ENCODE data around the gene BATF. TPM values are rescaled to one million over a fixed set of nuclear protein-coding genes. Genes with fewer than 3 reads are reported as not detected.
A peak's percentile ranks its signal among the peaks of the same experiment; 100 is the strongest.
"Not testable (repeated sequence)": the region's sequence is repeated elsewhere in the genome, so short reads cannot be mapped to it uniquely, and the experiment has no call there.

Gene BATF, protein sequence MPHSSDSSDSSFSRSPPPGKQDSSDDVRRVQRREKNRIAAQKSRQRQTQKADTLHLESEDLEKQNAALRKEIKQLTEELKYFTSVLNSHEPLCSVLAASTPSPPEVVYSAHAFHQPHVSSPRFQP
- polyA plus RNA-seq (2013, experiment 1 of 2): not detected
- polyA plus RNA-seq (2013, experiment 2 of 2): not detected

- Histone ChIP-seq H3K4ac (ENCODE audit: low read depth, low read length) (no peak within 1 kb of the TSS), H3K27ac (ENCODE audit: low read depth, low read length) (no peak within 1 kb of the TSS), H3K18ac (ENCODE audit: low read length) (no peak within 1 kb of the TSS), H4K5ac (ENCODE audit: low read length) (no peak within 1 kb of the TSS), H4K8ac (ENCODE audit: low read depth, low read length) (no peak within 1 kb of the TSS), H2BK120ac (ENCODE audit: low read depth, low read length) (no peak within 1 kb of the TSS), H3K56ac (ENCODE audit: low read length) (peak within 1 kb of the TSS; percentile 42), H2BK5ac (ENCODE audit: low read length) (no peak within 1 kb of the TSS), H3K27me3 (ENCODE audit: insufficient read depth, low read length, poor library complexity) (no peaks in the 10 kb centered on the region), H3K9ac (ENCODE audit: low read length) (no peak within 1 kb of the TSS), H3K79me2 (ENCODE audit: control insufficient read depth, insufficient read depth, low read length) (no peaks in the 10 kb centered on the region), H3K4me2 (ENCODE audit: low read length) (no peak within 1 kb of the TSS), H3K4me1 (ENCODE audit: control insufficient read depth, low read depth, low read length) (peaks cover 3% of the 10 kb centered on the region), H3K79me1 (ENCODE audit: low read length) (no peaks in the 10 kb centered on the region), H3K36me3 (ENCODE audit: control insufficient read depth, insufficient read depth, low read length) (no peaks in the 10 kb centered on the region), H2AK5ac (ENCODE audit: low read length) (no peak within 1 kb of the TSS), H2BK15ac (replicated peaks; ENCODE audit: low read depth) (no peak within 1 kb of the TSS), H3K23ac (ENCODE audit: low read length) (no peak within 1 kb of the TSS), H3K4me3 (ENCODE audit: low read length) (no peak within 1 kb of the TSS)
- DNase-seq: no peak
- no CpG with 5 or more reads among the region's 13 CpGs for WGBS (ENCODE audit: extremely low coverage, insufficient coverage, low lambda C conversion rate)
Observed at GRCh38 chr14:75522224-75522982, at the start of gene BATF. Gene BATF, plus strand, starts transcription at chr14:75522469. Its CDS starts 214 bp downstream, at chr14:75522683.

DNA sequence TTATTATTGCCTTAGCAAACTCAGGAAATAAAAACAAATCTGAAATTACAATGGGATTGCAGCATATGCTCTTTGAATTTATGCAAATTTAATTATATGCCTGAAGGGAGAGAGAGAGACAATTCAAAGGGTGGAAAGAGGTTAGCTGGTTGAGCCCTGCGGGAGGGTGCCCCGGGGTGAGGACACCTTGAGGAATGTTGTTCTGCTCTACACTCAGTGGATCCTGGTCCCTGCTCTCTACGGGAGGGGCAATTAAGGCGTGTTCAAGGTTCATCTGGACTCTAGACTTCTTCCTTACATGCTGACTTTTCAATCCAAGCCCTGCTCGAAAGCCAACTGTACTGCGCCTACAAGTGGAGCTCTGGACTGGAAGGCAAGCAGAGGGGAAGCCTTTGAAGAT lies 48.1 kb upstream of the BATF start:
- WGBS (ENCODE audit: extremely low coverage, insufficient coverage, low lambda C conversion rate): no CpG with 5 or more reads among the region's 6 CpGs
- peaks cover 11% of the 10 kb centered on the region for H3K36me3 ChIP-seq (ENCODE audit: control insufficient read depth, insufficient read depth, low read length)

DNA sequence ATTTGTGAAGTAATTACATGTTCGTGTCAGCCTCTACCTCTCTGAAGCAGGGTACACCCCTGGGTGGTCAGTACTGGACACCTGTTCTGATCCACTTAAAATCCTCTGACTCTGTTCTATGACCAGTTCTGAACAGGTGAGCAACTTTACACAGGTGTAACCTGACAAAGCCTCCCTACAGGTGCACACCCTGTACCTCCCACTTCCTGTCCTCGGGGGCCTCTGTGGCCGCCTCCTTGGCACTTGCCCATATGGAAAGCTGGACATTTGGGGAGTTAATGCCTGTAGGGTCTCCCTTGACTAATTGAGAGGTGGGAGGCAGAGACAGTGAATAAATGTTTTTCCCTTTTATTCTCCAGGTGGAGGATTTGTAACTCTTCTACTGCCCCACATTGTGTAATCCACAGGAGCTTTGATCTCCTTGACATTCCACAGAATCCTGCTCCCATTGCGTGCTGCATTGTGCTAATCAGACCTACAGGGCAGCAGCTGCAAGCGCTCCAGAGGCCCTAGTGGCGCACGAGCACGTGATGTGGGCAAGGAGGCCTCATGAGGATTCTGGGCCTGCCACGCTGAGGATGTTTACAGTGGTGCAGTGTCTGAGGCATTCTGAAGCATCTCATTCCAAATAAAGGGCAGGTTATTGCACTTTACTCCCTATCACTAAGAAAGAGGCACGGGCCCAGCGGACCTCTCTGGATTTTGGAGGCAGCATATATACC lies 45.8 kb upstream of the BATF start:
- H2BK120ac ChIP-seq (ENCODE audit: low read depth, low read length): no peak overlapping the region
- no peak overlapping the region for H4K8ac ChIP-seq (ENCODE audit: low read depth, low read length)
- no peak overlapping the region for H2BK5ac ChIP-seq (ENCODE audit: low read length)
- H3K4me2 ChIP-seq (ENCODE audit: low read length): no peak overlapping the region
- H3K36me3 ChIP-seq (ENCODE audit: control insufficient read depth, insufficient read depth, low read length): peaks cover 4% of the 10 kb centered on the region
- no peak overlapping the region for H3K27ac ChIP-seq (ENCODE audit: low read depth, low read length)
- no peak overlapping the region for H3K23ac ChIP-seq (ENCODE audit: low read length)
- peak; percentile 40 for DNase-seq
- no CpG with 5 or more reads among the region's 11 CpGs for WGBS (ENCODE audit: extremely low coverage, insufficient coverage, low lambda C conversion rate)
- no peak overlapping the region for H3K4me3 ChIP-seq (ENCODE audit: low read length)
- no peaks in the 10 kb centered on the region for H3K27me3 ChIP-seq (ENCODE audit: insufficient read depth, low read length, poor library complexity)
- H3K4me1 ChIP-seq (ENCODE audit: control insufficient read depth, low read depth, low read length): no peaks in the 10 kb centered on the region
- H3K9ac ChIP-seq (ENCODE audit: low read length): no peak overlapping the region
- H4K5ac ChIP-seq (ENCODE audit: low read length): no peak overlapping the region
- no peaks in the 10 kb centered on the region for H3K79me1 ChIP-seq (ENCODE audit: low read length)
- H2AK5ac ChIP-seq (ENCODE audit: low read length): no peak overlapping the region
- H2BK15ac ChIP-seq (replicated peaks; ENCODE audit: low read depth): no peak overlapping the region
- no peaks in the 10 kb centered on the region for H3K79me2 ChIP-seq (ENCODE audit: control insufficient read depth, insufficient read depth, low read length)
- no peak overlapping the region for H3K56ac ChIP-seq (ENCODE audit: low read length)
- H3K4ac ChIP-seq (ENCODE audit: low read depth, low read length): no peak overlapping the region
- no peak overlapping the region for H3K18ac ChIP-seq (ENCODE audit: low read length)

More for the DNA sequence above, 48.1 kb upstream of the BATF start:
- not testable (repeated sequence) for H3K56ac ChIP-seq (ENCODE audit: low read length); H3K4me1 ChIP-seq (ENCODE audit: control insufficient read depth, low read depth, low read length); H2AK5ac ChIP-seq (ENCODE audit: low read length); H2BK5ac ChIP-seq (ENCODE audit: low read length); H3K4me3 ChIP-seq (ENCODE audit: low read length); H3K18ac ChIP-seq (ENCODE audit: low read length); H2BK120ac ChIP-seq (ENCODE audit: low read depth, low read length); H2BK15ac ChIP-seq (replicated peaks; ENCODE audit: low read depth); H3K79me1 ChIP-seq (ENCODE audit: low read length); DNase-seq; H3K27ac ChIP-seq (ENCODE audit: low read depth, low read length); H3K9ac ChIP-seq (ENCODE audit: low read length); H3K4me2 ChIP-seq (ENCODE audit: low read length); H3K23ac ChIP-seq (ENCODE audit: low read length); H4K5ac ChIP-seq (ENCODE audit: low read length); H3K79me2 ChIP-seq (ENCODE audit: control insufficient read depth, insufficient read depth, low read length); H3K27me3 ChIP-seq (ENCODE audit: insufficient read depth, low read length, poor library complexity); H4K8ac ChIP-seq (ENCODE audit: low read depth, low read length); H3K4ac ChIP-seq (ENCODE audit: low read depth, low read length)

GRCh38 chr14:75477881-75478280 lies 44.4 kb upstream of the BATF start:
- Histone ChIP-seq H3K4me1 (ENCODE audit: control insufficient read depth, low read depth, low read length) (no peaks in the 10 kb centered on the region), H2BK15ac (replicated peaks; ENCODE audit: low read depth) (no peak overlapping the region), H3K56ac (ENCODE audit: low read length) (no peak overlapping the region), H2AK5ac (ENCODE audit: low read length) (no peak overlapping the region), H3K79me1 (ENCODE audit: low read length) (no peaks in the 10 kb centered on the region), H3K4me2 (ENCODE audit: low read length) (no peak overlapping the region), H3K18ac (ENCODE audit: low read length) (no peak overlapping the region), H3K9ac (ENCODE audit: low read length) (no peak overlapping the region), H3K79me2 (ENCODE audit: control insufficient read depth, insufficient read depth, low read length) (no peaks in the 10 kb centered on the region), H4K8ac (ENCODE audit: low read depth, low read length) (no peak overlapping the region), H2BK120ac (ENCODE audit: low read depth, low read length) (no peak overlapping the region), H3K4ac (ENCODE audit: low read depth, low read length) (no peak overlapping the region), H3K23ac (ENCODE audit: low read length) (no peak overlapping the region), H3K36me3 (ENCODE audit: control insufficient read depth, insufficient read depth, low read length) (peaks cover 2% of the 10 kb centered on the region), H2BK5ac (ENCODE audit: low read length) (no peak overlapping the region), H4K5ac (ENCODE audit: low read length) (no peak overlapping the region), H3K4me3 (ENCODE audit: low read length) (no peak overlapping the region), H3K27ac (ENCODE audit: low read depth, low read length) (no peak overlapping the region), H3K27me3 (ENCODE audit: insufficient read depth, low read length, poor library complexity) (no peaks in the 10 kb centered on the region)
- WGBS (ENCODE audit: extremely low coverage, insufficient coverage, low lambda C conversion rate): no CpG with 5 or more reads among the region's 5 CpGs
- no peak for DNase-seq

GRCh38 chr14:75479770-75480600 lies 42.3 kb upstream of the BATF start:
- H3K4me1 ChIP-seq (ENCODE audit: control insufficient read depth, low read depth, low read length): no peaks in the 10 kb centered on the region
- H3K23ac ChIP-seq (ENCODE audit: low read length): no peak overlapping the region
- H3K4ac ChIP-seq (ENCODE audit: low read depth, low read length): no peak overlapping the region
- no peak overlapping the region for H2BK15ac ChIP-seq (replicated peaks; ENCODE audit: low read depth)
- H4K8ac ChIP-seq (ENCODE audit: low read depth, low read length): no peak overlapping the region
- peak overlapping the region; percentile 22 for H3K56ac ChIP-seq (ENCODE audit: low read length)
- H3K27me3 ChIP-seq (ENCODE audit: insufficient read depth, low read length, poor library complexity): no peaks in the 10 kb centered on the region
- no peak overlapping the region for H3K9ac ChIP-seq (ENCODE audit: low read length)
- H2BK120ac ChIP-seq (ENCODE audit: low read depth, low read length): no peak overlapping the region
- DNase-seq: peak; percentile 22
- no peak overlapping the region for H3K18ac ChIP-seq (ENCODE audit: low read length)
- no peak overlapping the region for H3K4me2 ChIP-seq (ENCODE audit: low read length)
- no CpG with 5 or more reads among the region's 11 CpGs for WGBS (ENCODE audit: extremely low coverage, insufficient coverage, low lambda C conversion rate)
- H3K79me2 ChIP-seq (ENCODE audit: control insufficient read depth, insufficient read depth, low read length): no peaks in the 10 kb centered on the region
- H3K79me1 ChIP-seq (ENCODE audit: low read length): no peaks in the 10 kb centered on the region
- no peak overlapping the region for H3K27ac ChIP-seq (ENCODE audit: low read depth, low read length)
- H3K4me3 ChIP-seq (ENCODE audit: low read length): no peak overlapping the region
- H4K5ac ChIP-seq (ENCODE audit: low read length): no peak overlapping the region
- H2BK5ac ChIP-seq (ENCODE audit: low read length): no peak overlapping the region
- H3K36me3 ChIP-seq (ENCODE audit: control insufficient read depth, insufficient read depth, low read length): peaks cover 2% of the 10 kb centered on the region
- no peak overlapping the region for H2AK5ac ChIP-seq (ENCODE audit: low read length)
